Endothelial cell of umbilical vein (primary cell): ENCODE data around the gene ADCY5.

Experiments used
- CTCF ChIP-seq, 2 donors: IDR thresholded peaks; 1 replicate in 1 of 2; 2 replicates in 1 of 2; pipeline ENCODE4 v1.5.1; 2011; ENCODE audit warnings: low read length in 2 of 2, mild to moderate bottlenecking in 2 of 2, moderate library complexity in 2 of 2, control low read depth in 1 of 2, inconsistent platforms in 1 of 2, low read depth in 1 of 2; ENCODE audit not compliant: insufficient read depth in 1 of 2; ENCODE audit errors: extremely low read depth in 1 of 2
- EZH2 ChIP-seq: IDR thresholded peaks from 2 replicates; pipeline ENCODE4 v1.6.1; 2012; ENCODE audit warnings: borderline replicate concordance, low read depth, mild to moderate bottlenecking, moderate library complexity, low read length, inconsistent platforms; ENCODE audit not compliant: severe bottlenecking
- FOS ChIP-seq: IDR thresholded peaks from 2 replicates; pipeline ENCODE4 v1.6.1; 2011; ENCODE audit warnings: mild to moderate bottlenecking, low read length, moderate library complexity, borderline replicate concordance; ENCODE audit not compliant: insufficient read depth
- GATA2 ChIP-seq: IDR thresholded peaks from 2 replicates; pipeline ENCODE4 v1.7.0; 2011; ENCODE audit warnings: low read depth, mild to moderate bottlenecking, moderate library complexity, mixed read lengths, low read length; ENCODE audit not compliant: insufficient read length, insufficient read depth
- JUN ChIP-seq: IDR thresholded peaks from 2 replicates; pipeline ENCODE4 v1.6.1; 2011; ENCODE audit warnings: borderline replicate concordance, low read depth; ENCODE audit not compliant: insufficient read length, insufficient read depth
- MAX ChIP-seq: IDR thresholded peaks from 2 replicates; pipeline ENCODE4 v1.6.1; 2011; ENCODE audit not compliant: insufficient read depth, insufficient read length
- POLR2A ChIP-seq: IDR thresholded peaks from 2 replicates; pipeline ENCODE4 v1.6.1; 2012; ENCODE audit warnings: low read depth, mild to moderate bottlenecking, control low read depth, low read length
- POLR2AphosphoS5 ChIP-seq: IDR thresholded peaks from 2 replicates; pipeline ENCODE4 v1.6.1; 2012; ENCODE audit warnings: low read depth, mild to moderate bottlenecking, control low read depth, low read length, moderate library complexity; ENCODE audit not compliant: insufficient read depth

GRCh38 chr3:123376451-123377242, 72.2 kb downstream of the ADCY5 start:
- TF ChIP-seq POLR2A (no peak), POLR2AphosphoS5 (no peak), JUN (no peak), CTCF (IDR thresholded peaks at IDR 0.05; ENCODE audit: extremely low read depth in 1 of 2, insufficient read depth in 1 of 2, low read depth in 1 of 2, low read length in 2 of 2) (no peak), EZH2 (no peak), MAX (no peak), FOS (no peak), GATA2 (no peak)
